WTC11 (cell line): ENCODE results near the gene PFDN1. TPM values are rescaled to one million over a fixed set of nuclear protein-coding genes. Genes with fewer than 3 reads are reported as not detected.

ENCODE experiments used
- ATAC-seq: fragments of 200-7000 bp; cut with Tn5 transposase; 2 replicates; pipeline ENCODE4 v1.10.0; 2021; ENCODE audit warnings: mild to moderate bottlenecking, moderate library complexity
- CTCF ChIA-PET: fragments of 300-600 bp; sonication (Branson Sonifier 250); formaldehyde crosslinking; loops from one replicate; lab custom pipeline; 2021; ENCODE audit warnings: antibody characterized with exemption; lab: Charles Lee
- POLR2A ChIA-PET: fragments of 350-600 bp; sonication (Branson Sonifier 250); formaldehyde crosslinking; loops from one replicate; lab custom pipeline; 2021; ENCODE audit warnings: antibody characterized with exemption; lab: Charles Lee
- DNase-seq: peaks from one replicate; pipeline ENCODE4 v3.0.0; 2021; ENCODE audit warnings: low spot score
- H3K27ac Mint-ChIP-seq: 2 replicates; pipeline ENCODE4 v1.8.0; 2021; ENCODE audit warnings: mixed read lengths
- H3K27me3 Mint-ChIP-seq: 2 replicates; pipeline ENCODE4 v1.8.0; 2021; ENCODE audit warnings: low read depth, mild to moderate bottlenecking, moderate library complexity, mixed read lengths
- H3K36me3 Mint-ChIP-seq: 2 replicates; pipeline ENCODE4 v1.8.0; 2021; ENCODE audit warnings: mixed read lengths
- H3K4me1 Mint-ChIP-seq: 2 replicates; pipeline ENCODE4 v1.8.0; 2022; ENCODE audit warnings: mixed read lengths
- H3K4me3 Mint-ChIP-seq: 2 replicates; pipeline ENCODE4 v1.8.0; 2021; ENCODE audit warnings: mild to moderate bottlenecking, moderate library complexity, mixed read lengths
- H3K9me3 Mint-ChIP-seq: 2 replicates; pipeline ENCODE4 v1.8.0; 2021; ENCODE audit warnings: mixed read lengths
- AR ChIP-seq: fragments of 250-450 bp; sonication (Bioruptor Pico); IDR thresholded peaks from 2 replicates; pipeline ENCODE4 v1.9.0; 2021; ENCODE audit warnings: mild to moderate bottlenecking
- ATF2 ChIP-seq: sonication (generic); formaldehyde crosslinking; IDR thresholded peaks from 2 replicates; pipeline ENCODE4 v1.8.1; 2022; ENCODE audit warnings: low read depth, missing genetic modification reagents, borderline replicate concordance
- CBFB ChIP-seq: sonication (generic); formaldehyde crosslinking; IDR thresholded peaks from 2 replicates; pipeline ENCODE4 v1.8.1; 2022; ENCODE audit warnings: mild to moderate bottlenecking, low read depth, missing genetic modification reagents
- CREM ChIP-seq: sonication (generic); formaldehyde crosslinking; IDR thresholded peaks from 2 replicates; pipeline ENCODE4 v1.8.1; 2022; ENCODE audit warnings: mild to moderate bottlenecking, missing genetic modification reagents, moderate library complexity
- E2F1 ChIP-seq: sonication (generic); formaldehyde crosslinking; IDR thresholded peaks from 2 replicates; pipeline ENCODE4 v1.8.0; 2022; ENCODE audit warnings: mild to moderate bottlenecking, missing genetic modification reagents
- FOXP1 ChIP-seq: sonication (generic); formaldehyde crosslinking; IDR thresholded peaks from 2 replicates; pipeline ENCODE4 v1.8.0; 2022; ENCODE audit warnings: missing genetic modification reagents, mild to moderate bottlenecking, moderate library complexity, borderline replicate concordance
- GRHL2 ChIP-seq: fragments of 250-450 bp; sonication (Bioruptor Pico); IDR thresholded peaks from 2 replicates; pipeline ENCODE4 v1.8.0; 2022; ENCODE audit warnings: mild to moderate bottlenecking, moderate library complexity; ENCODE audit not compliant: insufficient replicate concordance, severe bottlenecking
- HMGA2 ChIP-seq: fragments of 250-450 bp; sonication (Bioruptor Pico); IDR thresholded peaks from 2 replicates; pipeline ENCODE4 v1.4.0; 2021; ENCODE audit warnings: mild to moderate bottlenecking, moderate library complexity
- IRF1 ChIP-seq: sonication (generic); formaldehyde crosslinking; IDR thresholded peaks from 2 replicates; pipeline ENCODE4 v1.8.0; 2023; ENCODE audit warnings: missing genetic modification reagents
- MAX ChIP-seq: sonication (generic); formaldehyde crosslinking; IDR thresholded peaks from 2 replicates; pipeline ENCODE4 v1.8.0; 2022; ENCODE audit warnings: mild to moderate bottlenecking, missing genetic modification reagents
- MYBL2 ChIP-seq: sonication (generic); formaldehyde crosslinking; IDR thresholded peaks from 2 replicates; pipeline ENCODE4 v1.8.1; 2023; ENCODE audit warnings: mild to moderate bottlenecking, moderate library complexity, missing genetic modification reagents
- NR1H2 ChIP-seq: sonication (generic); formaldehyde crosslinking; IDR thresholded peaks from 2 replicates; pipeline ENCODE4 v1.9.0; 2021; ENCODE audit warnings: mild to moderate bottlenecking, moderate library complexity, missing genetic modification reagents
- PREB ChIP-seq: sonication (generic); formaldehyde crosslinking; IDR thresholded peaks from 2 replicates; pipeline ENCODE4 v1.8.1; 2022; ENCODE audit warnings: mild to moderate bottlenecking, missing genetic modification reagents, moderate library complexity, borderline replicate concordance
- RORB ChIP-seq: fragments of 250-450 bp; sonication (Bioruptor Pico); IDR thresholded peaks from 2 replicates; pipeline ENCODE4 v1.9.0; 2021; ENCODE audit warnings: mild to moderate bottlenecking
- SMAD4 ChIP-seq: sonication (generic); formaldehyde crosslinking; IDR thresholded peaks from 2 replicates; pipeline ENCODE4 v1.8.0; 2022; ENCODE audit warnings: mild to moderate bottlenecking, missing genetic modification reagents
- SOX15 ChIP-seq: fragments of 250-450 bp; sonication (Bioruptor Pico); IDR thresholded peaks from 2 replicates; pipeline ENCODE4 v1.9.0; 2021; ENCODE audit warnings: mild to moderate bottlenecking
- SP1 ChIP-seq: sonication (generic); formaldehyde crosslinking; conservative IDR thresholded peaks from 2 replicates; pipeline ENCODE4 v1.8.1; 2022; ENCODE audit warnings: missing genetic modification reagents
- ZBTB21 ChIP-seq: sonication (generic); formaldehyde crosslinking; IDR thresholded peaks from 2 replicates; pipeline ENCODE4 v1.8.1; 2023; ENCODE audit warnings: mild to moderate bottlenecking, missing genetic modification reagents, borderline replicate concordance
- ZBTB43 ChIP-seq: sonication (generic); formaldehyde crosslinking; IDR thresholded peaks from 2 replicates; pipeline ENCODE4 v1.8.1; 2023; ENCODE audit warnings: mild to moderate bottlenecking, missing genetic modification reagents
- ZNF263 ChIP-seq: sonication (generic); formaldehyde crosslinking; IDR thresholded peaks from 2 replicates; pipeline ENCODE4 v1.8.1; 2022; ENCODE audit warnings: low read depth, mild to moderate bottlenecking, moderate library complexity, missing genetic modification reagents
- ZNF317 ChIP-seq: sonication (generic); formaldehyde crosslinking; IDR thresholded peaks from 2 replicates; pipeline ENCODE4 v1.8.1; 2023; ENCODE audit warnings: low read depth, mild to moderate bottlenecking, moderate library complexity, missing genetic modification reagents, borderline replicate concordance
- ZNF396 ChIP-seq: fragments of 250-450 bp; sonication (Bioruptor Pico); IDR thresholded peaks from 2 replicates; pipeline ENCODE4 v1.8.0; 2021; ENCODE audit warnings: mild to moderate bottlenecking, moderate library complexity, borderline replicate concordance
- ZNF416 ChIP-seq: fragments of 250-450 bp; sonication (Bioruptor Pico); IDR thresholded peaks from 2 replicates; pipeline ENCODE4 v1.9.0; 2021; ENCODE audit warnings: mild to moderate bottlenecking, inconsistent platforms
- total RNA-seq: library from RNA; stranded (reverse); gene quantifications from 3 replicates; pipeline ENCODE4 v1.2.3, GENCODE V29; 2021

PFDN1 gene
- total RNA-seq, 1 experiment from 2014 or later, result 44.1 TPM

- TF ChIP-seq NR1H2 (CRISPR knock-in tag) (no peak), FOXP1 (CRISPR knock-in tag) (no peak), ZNF317 (no peak), CREM (CRISPR knock-in tag) (no peak), RORB (CRISPR knock-in tag) (no peak), SP1 (no peak), ZNF263 (CRISPR knock-in tag) (no peak)
Measured at GRCh38 chr5:140324041-140324600, 21.2 kb upstream of the PFDN1 start (continued).

GRCh38 chr5:140322751-140323731, 20.1 kb upstream of the PFDN1 start:
- H3K4me3 Mint-ChIP-seq, result no peak overlapping the region
- ChIA-PET CTCF (interaction anchor here (0.8 to 2.8 kb wide), 6 partner anchors 23 to 83 kb away, joined by 3 to 21 read pairs (median 6); partner anchors contain the start of gene HBEGF), POLR2A (no interaction called here)
- peaks cover 12% of the 10 kb centered on the region for H3K4me1 Mint-ChIP-seq
- no peak for DNase-seq
- peaks cover 5% of the 10 kb centered on the region; the same call in 1 of the 2 replicates for H3K9me3 Mint-ChIP-seq
- no peak for TF ChIP-seq SMAD4 (CRISPR knock-in tag)
- no peak for TF ChIP-seq ZBTB43 (CRISPR knock-in tag)
- no peak for TF ChIP-seq ATF2
- H3K36me3 Mint-ChIP-seq, result no peaks in the 10 kb centered on the region
- no peak for ATAC-seq
- H3K27me3 Mint-ChIP-seq, result peaks cover 3% of the 10 kb centered on the region
- H3K27ac Mint-ChIP-seq, result no peak overlapping the region

- no peak for DNase-seq
- Mint-ChIP-seq H3K4me1 (no peaks in the 10 kb centered on the region), H3K27me3 (peaks cover 3% of the 10 kb centered on the region), H3K9me3 (peaks cover 5% of the 10 kb centered on the region; the same call in 1 of the 2 replicates), H3K36me3 (no peaks in the 10 kb centered on the region), H3K4me3 (no peak overlapping the region), H3K27ac (no peak overlapping the region)
- POLR2A ChIA-PET, result interaction anchor here (0.5 kb wide), 1 partner anchor 81 kb away, joined by 3 read pairs; no protein-coding TSS in a partner anchor
- CTCF ChIA-PET, result interaction anchor here (0.7 to 2.8 kb wide), 2 partner anchors 24 to 37 kb away, joined by 3 to 21 read pairs; partner anchors contain the start of gene HBEGF
- ATAC-seq, result no peak
- no peak for TF ChIP-seq E2F1
- TF ChIP-seq GRHL2 (CRISPR knock-in tag), result no peak
- TF ChIP-seq SOX15 (CRISPR knock-in tag), result no peak
- no peak for TF ChIP-seq PREB
- TF ChIP-seq MYBL2, result no peak
- no peak for TF ChIP-seq ZNF416 (CRISPR knock-in tag)
- TF ChIP-seq CREM (CRISPR knock-in tag), result no peak
- TF ChIP-seq CBFB, result no peak
- TF ChIP-seq ZBTB21 (CRISPR knock-in tag), result no peak
- no peak for TF ChIP-seq ZNF396 (CRISPR knock-in tag)
- TF ChIP-seq MAX (CRISPR knock-in tag), result no peak
- TF ChIP-seq IRF1 (CRISPR knock-in tag), result no peak
- no peak for TF ChIP-seq SP1
- TF ChIP-seq AR, result no peak
- TF ChIP-seq HMGA2 (CRISPR knock-in tag), result no peak
Measured at GRCh38 chr5:140321796-140322195, 18.9 kb upstream of the PFDN1 start.
